Motor neuron (in vitro differentiated cells): ENCODE measurements around the gene ZNF184. TPM values are rescaled to one million over a fixed set of nuclear protein-coding genes. Genes with fewer than 3 reads are reported as not detected.
A peak's percentile ranks its signal among the peaks of the same experiment; 100 is the strongest.
"Not testable (repeated sequence)": the region's sequence is repeated elsewhere in the genome, so short reads cannot be mapped to it uniquely, and the experiment has no call there.

ENCODE experiments used
- ATAC-seq, 8 experiments: fragments of 200-7000 bp; cut with Tn5 transposase; replicated peaks in 6 of 8; 2 replicates each; pipeline ENCODE4 v1.8.0; 2021; ENCODE audit warnings: mild to moderate bottlenecking in 8 of 8, moderate library complexity in 8 of 8
- H3K27ac ChIP-seq, 2 donors: fragments of 250-450 bp; sonication (Bioruptor Pico); 2 replicates each; pipeline ENCODE4 v1.9.0; 2021; ENCODE audit warnings: antibody characterized with exemption in 2 of 2, mild to moderate bottlenecking in 2 of 2, moderate library complexity in 1 of 2
- H3K4me1 ChIP-seq, 2 donors: fragments of 250-450 bp; sonication (Bioruptor Pico); replicated peaks in 1 of 2; 2 replicates each; pipeline ENCODE4 v1.6.1; 2021; ENCODE audit warnings: antibody characterized with exemption in 2 of 2, mild to moderate bottlenecking in 2 of 2, moderate library complexity in 1 of 2
- H3K4me3 ChIP-seq, 5 donors: fragments of 250-450 bp; sonication (Bioruptor Pico); 2 replicates each; pipeline ENCODE4 v1.9.0; 2021; ENCODE audit warnings: antibody characterized with exemption in 5 of 5, mild to moderate bottlenecking in 5 of 5, moderate library complexity in 4 of 5
- WGBS, 10 experiments: fragments of 450-650 bp; shearing (Covaris generic); methylation state at CpG; one replicate each; pipeline ENCODE4 v1.0.0; 2022; 5-methylcytosine and 5-hydroxymethylcytosine counted together
- in situ Hi-C, 9 experiments: fragments of 400-800 bp; cut with MboI; loops; one replicate each; pipeline ENCODE4 v1.15.0; 2021; ENCODE audit warnings: low sequenced_read_pairs in 9 of 9, low pct_unique_long_range_greater_than_20kb in 2 of 9; ENCODE audit not compliant: unreplicated experiment in 9 of 9
- total RNA-seq, 8 experiments: library from RNA; unstranded; fragments of 300-600 nt; gene quantifications; 2 replicates each; pipeline versions ENCODE4 v1.2.3 to v1.2.4, GENCODE V29; 2022

The ZNF184 gene
- total RNA-seq, 8 experiments from 2014 or later: 5.0 to 17.7 (median 13.7) TPM

DNA sequence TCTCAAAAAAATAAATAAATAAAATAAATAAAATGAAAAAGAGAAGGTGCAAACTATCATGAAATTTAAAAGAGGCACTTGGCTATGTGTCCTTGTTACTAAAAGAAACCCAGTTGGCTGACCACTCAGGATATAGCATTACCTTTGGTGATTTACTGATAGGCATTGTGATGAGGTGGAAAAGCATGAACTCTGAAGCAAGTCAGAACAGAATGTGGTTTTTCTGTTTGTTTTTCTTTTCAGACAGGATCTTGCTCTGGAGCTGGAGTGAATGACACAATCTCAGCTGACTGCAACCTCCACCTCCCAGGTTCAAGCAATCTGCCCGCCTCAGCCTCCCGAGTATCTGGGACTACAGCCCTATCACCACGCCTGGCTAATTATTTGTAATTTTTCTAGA is 31.9 kb downstream of the ZNF184 start:
- in situ Hi-C loops: no loop called here
- WGBS, 10 experiments: 71 to 100% (median 97%) methylated on average over 1 to 3 of the region's 3 CpGs; no CpG with 5 or more reads in 4 of the 10 experiments

DNA sequence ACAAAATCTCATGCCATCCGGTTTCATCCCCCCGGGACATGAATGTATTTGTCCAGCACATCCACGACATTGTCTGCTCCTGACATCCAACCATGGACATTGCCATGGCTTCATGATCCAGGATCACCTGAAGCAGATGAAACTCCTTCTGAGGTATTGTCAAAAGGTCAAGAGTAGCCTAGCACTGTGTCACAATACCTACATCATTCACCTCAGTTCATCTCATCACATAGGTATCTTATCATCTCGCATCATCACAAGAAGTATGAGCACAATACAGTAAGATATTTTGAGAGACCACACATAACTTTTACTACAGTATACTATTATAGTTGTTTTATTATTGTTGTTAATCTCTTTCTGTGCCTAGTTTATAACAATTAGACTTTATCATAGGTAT is 33.5 kb downstream of the ZNF184 start:
- WGBS, 10 experiments: 50 to 100% (median 89%) methylated on average over 1 to 4 of the region's 4 CpGs; no CpG with 5 or more reads in 2 of the 10 experiments
- Histone ChIP-seq H3K4me3 (no peak overlapping the region), H3K27ac (no peak overlapping the region), H3K4me1 (no peaks in the 10 kb centered on the region)
- in situ Hi-C loops: no loop called here
- no peak for ATAC-seq

More for the DNA sequence above, 31.9 kb downstream of the ZNF184 start:
- no peak overlapping the region for H3K27ac ChIP-seq
- no peak overlapping the region for H3K4me3 ChIP-seq
- H3K4me1 ChIP-seq: no peaks in the 10 kb centered on the region
- ATAC-seq: no peak

DNA sequence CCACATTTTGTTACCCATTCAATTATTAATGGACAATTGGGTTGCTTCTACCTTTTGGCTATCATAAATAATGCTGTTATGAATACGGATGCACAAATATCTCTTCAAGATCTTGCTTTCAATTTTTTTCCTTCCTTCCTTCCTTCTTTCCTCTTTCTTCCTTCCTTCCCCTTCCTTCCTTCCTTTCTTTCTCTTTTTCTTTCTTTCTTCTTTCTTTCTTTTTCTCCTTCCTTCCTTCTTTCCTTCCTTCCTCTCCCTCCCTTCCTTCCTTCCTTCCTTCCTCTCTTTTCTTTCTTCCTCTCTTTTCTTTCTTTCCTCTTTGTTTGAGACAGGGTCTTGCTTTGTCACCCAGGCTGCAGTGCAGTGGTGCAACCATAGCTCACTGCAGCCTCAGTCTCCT is 39.2 kb downstream of the ZNF184 start:
- WGBS, 10 experiments: 0 to 100% (median 39%) methylated on average over 1 of the region's 1 CpG; no CpG with 5 or more reads in 2 of the 10 experiments
- in situ Hi-C loops: no loop called here

DNA sequence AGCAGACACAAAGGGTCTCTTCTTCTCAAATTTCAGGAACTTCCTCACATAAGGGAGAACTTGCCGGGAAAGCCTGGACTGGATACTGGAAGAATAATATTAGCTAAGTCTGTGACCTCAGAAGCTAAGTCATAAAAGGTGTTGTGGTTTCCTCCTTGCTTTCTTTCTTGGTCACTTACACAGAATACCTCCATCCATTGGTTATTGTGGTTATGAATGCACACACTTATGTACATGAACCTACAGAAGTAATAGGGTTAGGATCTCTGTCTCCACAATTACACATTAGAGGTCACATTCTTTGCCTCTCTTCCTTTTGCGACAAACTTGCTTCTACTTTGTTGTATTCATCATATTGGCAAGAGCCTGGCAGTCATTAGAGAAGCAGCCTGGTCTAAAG is 43.9 kb downstream of the ZNF184 start:
- in situ Hi-C loops: no loop called here
- no peak for ATAC-seq
- no peak overlapping the region for H3K27ac ChIP-seq
- WGBS, 10 experiments: 0 to 100% (median 83%) methylated on average over 1 to 2 of the region's 2 CpGs; no CpG with 5 or more reads in 1 of the 10 experiments
- H3K4me3 ChIP-seq: no peak overlapping the region
- no peaks in the 10 kb centered on the region for H3K4me1 ChIP-seq

More for the DNA sequence above, 39.2 kb downstream of the ZNF184 start:
- Histone ChIP-seq H3K4me3 (no peak overlapping the region), H3K27ac (no peak overlapping the region), H3K4me1 (no peaks in the 10 kb centered on the region)
- no peak for ATAC-seq

DNA sequence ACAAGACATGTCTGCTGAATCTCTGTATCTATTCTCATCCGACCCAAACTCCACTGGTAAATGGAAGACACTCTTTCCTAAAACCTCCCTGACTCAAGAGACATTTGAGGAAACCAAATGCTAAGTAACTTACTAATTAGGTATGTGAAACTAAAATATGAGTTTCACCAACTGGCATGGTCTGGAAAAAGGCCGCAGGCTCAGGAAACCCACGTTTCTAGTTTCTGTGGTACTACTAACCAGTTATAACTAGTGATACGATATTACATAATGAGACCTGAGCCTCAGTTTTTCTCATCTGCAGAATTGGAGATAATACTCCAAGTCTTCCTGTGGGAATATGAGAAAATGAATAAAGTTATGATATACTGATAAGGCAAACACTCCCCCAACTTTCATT is 44.4 kb downstream of the ZNF184 start:
- in situ Hi-C loops: no loop called here
- Histone ChIP-seq H3K4me1 (no peaks in the 10 kb centered on the region), H3K4me3 (no peak overlapping the region), H3K27ac (no peak overlapping the region)
- WGBS, 10 experiments: 8 to 94% (median 60%) methylated on average over 2 to 4 of the region's 4 CpGs; no CpG with 5 or more reads in 1 of the 10 experiments
- no peak for ATAC-seq

DNA sequence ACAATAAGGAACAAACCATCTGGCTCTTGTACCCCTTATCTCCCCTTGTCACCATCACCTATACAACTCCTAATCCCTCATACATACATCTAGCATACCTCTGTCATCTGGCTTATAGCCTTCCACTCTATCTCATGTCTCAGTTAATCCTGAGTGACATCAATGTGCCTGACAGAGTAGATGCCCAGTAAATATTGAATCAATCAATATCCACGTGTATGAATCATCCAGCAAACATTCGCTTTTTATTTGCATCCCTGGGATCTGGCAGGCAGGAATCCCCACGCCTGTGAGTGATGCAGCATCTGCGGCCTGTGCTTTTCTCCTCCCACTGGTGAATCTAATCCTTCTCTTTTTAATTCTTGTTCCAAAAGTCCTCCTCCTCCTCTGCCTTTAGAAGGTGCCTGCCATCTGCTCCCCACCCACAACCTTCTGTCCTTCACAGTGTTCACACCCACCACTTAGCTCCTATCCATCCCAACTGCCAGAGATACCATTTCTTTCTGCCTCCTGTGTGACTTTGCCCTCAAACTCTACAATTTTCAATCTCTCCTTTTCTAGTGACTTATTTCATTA is 46.8 kb downstream of the ZNF184 start:
- H3K27ac ChIP-seq: no peak overlapping the region
- WGBS, 10 experiments: 7 to 80% (median 25%) methylated on average over 1 to 4 of the region's 4 CpGs; no CpG with 5 or more reads in 5 of the 10 experiments
- in situ Hi-C loops: no loop called here
- ATAC-seq: peak in 1 of 8 experiments; percentile 45
- H3K4me3 ChIP-seq: no peak overlapping the region
- H3K4me1 ChIP-seq: no peaks in the 10 kb centered on the region

DNA sequence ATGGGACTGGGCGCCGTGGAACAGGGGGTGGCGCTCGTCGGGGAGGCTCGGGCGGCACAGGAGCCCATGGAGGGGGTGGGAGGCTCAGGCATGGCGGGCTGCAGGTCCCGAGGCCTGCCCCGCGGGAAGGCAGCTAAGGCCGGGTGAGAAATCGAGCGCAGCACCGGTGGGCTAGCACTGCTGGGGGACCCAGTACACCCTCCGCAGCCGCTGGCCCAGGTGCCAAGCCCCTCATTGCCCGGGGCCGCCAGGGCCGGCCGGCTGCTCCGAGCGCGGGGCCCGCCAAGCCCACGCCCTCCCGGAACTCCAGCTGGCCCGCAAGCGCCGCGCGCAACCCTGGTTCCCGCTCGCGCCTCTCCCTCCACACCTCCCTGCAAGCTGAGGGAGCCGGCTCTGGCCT is 48.1 kb downstream of the ZNF184 start:
- ATAC-seq, H3K27ac ChIP-seq, H3K4me1 ChIP-seq, in situ Hi-C loops, H3K4me3 ChIP-seq: not testable (repeated sequence)
- 0 to 92% (median 70%) methylated on average over 1 to 8 of the region's 36 CpGs; no CpG with 5 or more reads in 6 of the 10 experiments for WGBS, 10 experiments

DNA sequence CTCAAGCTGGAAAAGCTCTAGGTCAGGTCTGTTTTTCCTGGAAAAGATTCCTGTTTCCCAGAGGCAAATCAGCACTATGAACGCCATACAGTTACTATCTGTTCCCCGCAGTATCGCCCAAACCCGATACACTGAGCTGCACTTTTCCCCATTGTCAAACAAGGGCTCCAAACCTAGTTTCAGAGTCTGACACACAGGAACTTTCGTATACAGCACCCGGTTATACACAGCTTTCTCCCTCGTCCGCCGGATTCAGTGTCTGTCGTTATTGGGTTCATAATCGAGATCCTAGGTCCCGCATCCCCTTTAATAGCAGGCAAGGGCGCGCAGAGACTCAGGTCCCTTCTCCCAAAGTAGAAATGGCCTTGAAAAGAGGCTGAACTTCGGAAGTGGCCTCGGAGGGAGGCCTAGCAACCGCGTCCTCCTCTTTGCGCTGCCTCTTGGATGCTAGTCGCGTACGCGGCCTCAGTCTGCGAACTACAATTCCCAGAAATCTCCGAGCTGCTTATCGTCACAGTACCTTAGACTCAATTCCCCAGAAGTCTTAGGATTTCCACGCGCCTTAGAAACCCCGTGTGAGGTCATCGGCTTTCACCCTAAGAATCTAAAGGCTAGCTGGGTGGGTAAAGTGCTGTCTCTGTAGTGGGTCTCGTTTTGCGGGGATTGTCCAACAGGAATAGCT is 50.1 kb downstream of the ZNF184 start:
- in situ Hi-C loops: no loop called here
- no peak overlapping the region for H3K27ac ChIP-seq
- 33 to 98% (median 90%) methylated on average over 4 to 30 of the region's 32 CpGs for WGBS, 10 experiments
- no peak overlapping the region for H3K4me3 ChIP-seq
- ATAC-seq: no peak
- no peaks in the 10 kb centered on the region for H3K4me1 ChIP-seq

DNA sequence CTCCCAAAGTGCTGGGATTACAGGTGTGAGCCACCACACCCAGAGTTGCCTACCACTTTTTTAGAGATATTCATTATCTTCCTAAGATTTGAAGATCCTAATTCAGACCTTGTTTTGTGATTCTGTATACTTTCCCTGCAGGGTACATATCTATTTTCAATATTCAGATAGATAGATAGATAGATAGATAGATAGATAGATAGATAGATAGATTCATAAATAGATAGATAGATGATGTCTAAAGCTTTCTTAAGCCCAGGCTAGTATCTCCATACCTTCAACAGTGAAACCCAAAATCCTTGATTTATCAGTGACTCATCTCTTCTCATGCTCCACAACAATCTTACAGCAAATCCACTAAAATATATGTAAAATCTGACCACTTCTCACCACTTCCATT is 53.5 kb downstream of the ZNF184 start:
- no peak for ATAC-seq
- Histone ChIP-seq H3K4me1 (no peaks in the 10 kb centered on the region), H3K4me3 (no peak overlapping the region), H3K27ac (no peak overlapping the region)
- in situ Hi-C loops: no loop called here

DNA sequence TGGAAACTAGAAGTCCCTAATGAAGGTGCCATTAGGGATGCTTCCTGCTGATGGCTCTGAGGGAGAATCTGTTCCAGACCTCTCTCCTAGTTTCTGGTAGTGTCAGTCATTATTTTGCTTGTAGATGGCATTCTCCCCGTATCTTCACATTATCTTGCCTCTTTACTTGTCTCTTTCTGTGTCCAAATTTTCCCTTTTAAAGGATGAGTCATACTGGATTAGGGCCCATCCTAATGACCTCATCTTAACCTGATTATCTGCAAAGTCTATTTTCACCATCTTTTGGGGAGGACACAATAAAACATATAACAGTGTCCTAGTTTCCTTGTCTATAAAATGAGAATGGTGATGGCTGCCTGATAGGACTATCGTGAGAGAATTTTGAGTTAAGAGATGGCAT is 57.0 kb downstream of the ZNF184 start:
- ATAC-seq: no peak
- no peaks in the 10 kb centered on the region for H3K4me1 ChIP-seq
- in situ Hi-C loops: no loop called here
- 0 to 100% (median 72%) methylated on average over 1 to 2 of the region's 2 CpGs; no CpG with 5 or more reads in 2 of the 10 experiments for WGBS, 10 experiments
- no peak overlapping the region for H3K27ac ChIP-seq
- no peak overlapping the region for H3K4me3 ChIP-seq

DNA sequence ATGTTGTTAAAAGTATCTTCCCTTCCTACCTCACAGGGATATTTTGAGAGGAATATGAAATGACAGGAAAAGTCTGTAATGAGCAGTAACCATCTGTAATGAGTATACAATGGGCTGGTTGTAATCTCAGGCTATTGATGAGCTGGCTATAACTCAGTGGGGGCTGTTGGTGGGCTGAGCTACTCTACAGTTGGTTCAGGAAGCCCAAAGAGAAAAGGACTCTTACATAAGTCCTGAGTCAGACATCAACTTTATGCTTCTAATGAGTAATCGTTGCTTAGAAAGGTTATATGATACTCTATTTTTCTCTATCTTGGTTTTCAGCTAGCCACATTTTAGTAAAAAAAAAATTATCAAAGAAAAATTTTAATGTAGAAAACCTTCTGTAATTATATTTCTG is 57.9 kb downstream of the ZNF184 start:
- Histone ChIP-seq H3K4me1 (no peaks in the 10 kb centered on the region), H3K4me3 (no peak overlapping the region), H3K27ac (no peak overlapping the region)
- in situ Hi-C loops: no loop called here
- WGBS, 10 experiments: 0 to 100% (median 80%) methylated on average over 1 of the region's 1 CpG; no CpG with 5 or more reads in 1 of the 10 experiments
- ATAC-seq: no peak

DNA sequence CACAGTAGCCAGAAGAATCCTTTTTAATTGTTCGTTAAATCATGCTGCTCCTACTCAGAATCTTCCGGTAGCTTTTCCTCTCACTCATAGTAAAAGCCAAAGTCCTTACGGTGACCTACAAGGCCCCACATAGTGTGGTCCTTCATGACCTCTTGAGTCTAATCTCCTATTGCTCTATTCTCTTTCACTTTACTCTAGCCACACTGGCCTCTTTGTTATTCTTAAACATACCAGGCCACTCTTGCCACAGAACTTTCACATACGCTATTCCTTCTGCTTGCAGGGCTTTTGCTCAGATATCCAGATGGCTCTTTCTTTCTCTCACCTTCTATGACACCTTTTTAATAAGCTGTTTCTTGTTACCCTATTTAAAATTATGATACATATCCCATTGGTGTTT is 58.6 kb downstream of the ZNF184 start:
- in situ Hi-C loops: no loop called here
- no peaks in the 10 kb centered on the region for H3K4me1 ChIP-seq
- 34 to 89% (median 80%) methylated on average over 2 to 4 of the region's 4 CpGs for WGBS, 10 experiments
- no peak overlapping the region for H3K4me3 ChIP-seq
- no peak for ATAC-seq
- H3K27ac ChIP-seq: no peak overlapping the region

DNA sequence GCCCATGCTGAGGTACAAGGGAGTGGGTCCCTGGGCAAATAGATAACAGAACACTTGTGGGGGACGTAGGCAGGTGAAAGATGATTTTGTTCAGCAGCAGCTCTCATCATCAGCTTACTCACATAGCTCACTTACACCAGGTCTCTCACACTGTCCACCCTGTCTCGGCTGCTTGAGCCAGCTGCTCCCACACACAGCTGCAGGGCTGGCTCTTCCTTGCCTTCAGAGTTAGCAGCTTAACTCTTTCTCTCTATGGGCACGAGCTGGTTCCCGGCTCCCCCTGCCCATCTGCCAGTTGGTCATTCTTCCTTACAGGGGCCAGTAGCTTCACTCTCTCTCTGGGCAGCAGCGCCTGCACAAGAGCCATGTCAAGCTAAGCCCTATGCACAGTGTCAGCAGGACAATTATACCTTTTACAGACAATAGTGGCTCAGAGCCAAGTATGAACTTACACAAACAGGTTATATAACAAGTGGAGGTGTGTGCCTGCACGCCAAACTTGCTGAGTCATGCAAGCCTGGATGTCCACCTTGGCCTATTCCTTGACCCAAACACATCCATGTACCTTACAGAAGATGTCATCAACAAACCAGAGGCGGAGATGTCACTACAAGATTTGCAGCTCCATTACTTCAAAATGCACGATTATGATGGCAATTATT is 65.6 kb downstream of the ZNF184 start:
- Histone ChIP-seq H3K27ac (no peak overlapping the region), H3K4me3 (no peak overlapping the region), H3K4me1 (no peaks in the 10 kb centered on the region)
- ATAC-seq: no peak
- WGBS, 10 experiments: 6 to 100% (median 73%) methylated on average over 1 to 6 of the region's 8 CpGs
- in situ Hi-C loops: no loop called here
